VCaP (cell line): Measurements from ENCODE around the gene SERPINB10.
"Not testable (repeated sequence)": the region's sequence is repeated elsewhere in the genome, so short reads cannot be mapped to it uniquely, and the experiment has no call there.

Source experiments
- H3K27ac ChIP-seq: fragments of 450-650 bp; 2 replicates; pipeline ENCODE4 v1.5.1; 2017
- TF ChIP-seq, protein P1 (sequence below): fragments of 450-650 bp; conservative IDR thresholded peaks from 2 replicates; pipeline ENCODE4 v1.5.1; 2017; ENCODE audit warnings: mild to moderate bottlenecking, moderate library complexity

SERPINB10 gene

GRCh38 chr18:63930773-63931354 is 23.1 kb downstream of the SERPINB10 start:
- TF ChIP-seq, protein P1, sequence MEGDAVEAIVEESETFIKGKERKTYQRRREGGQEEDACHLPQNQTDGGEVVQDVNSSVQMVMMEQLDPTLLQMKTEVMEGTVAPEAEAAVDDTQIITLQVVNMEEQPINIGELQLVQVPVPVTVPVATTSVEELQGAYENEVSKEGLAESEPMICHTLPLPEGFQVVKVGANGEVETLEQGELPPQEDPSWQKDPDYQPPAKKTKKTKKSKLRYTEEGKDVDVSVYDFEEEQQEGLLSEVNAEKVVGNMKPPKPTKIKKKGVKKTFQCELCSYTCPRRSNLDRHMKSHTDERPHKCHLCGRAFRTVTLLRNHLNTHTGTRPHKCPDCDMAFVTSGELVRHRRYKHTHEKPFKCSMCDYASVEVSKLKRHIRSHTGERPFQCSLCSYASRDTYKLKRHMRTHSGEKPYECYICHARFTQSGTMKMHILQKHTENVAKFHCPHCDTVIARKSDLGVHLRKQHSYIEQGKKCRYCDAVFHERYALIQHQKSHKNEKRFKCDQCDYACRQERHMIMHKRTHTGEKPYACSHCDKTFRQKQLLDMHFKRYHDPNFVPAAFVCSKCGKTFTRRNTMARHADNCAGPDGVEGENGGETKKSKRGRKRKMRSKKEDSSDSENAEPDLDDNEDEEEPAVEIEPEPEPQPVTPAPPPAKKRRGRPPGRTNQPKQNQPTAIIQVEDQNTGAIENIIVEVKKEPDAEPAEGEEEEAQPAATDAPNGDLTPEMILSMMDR: no peak

DNA sequence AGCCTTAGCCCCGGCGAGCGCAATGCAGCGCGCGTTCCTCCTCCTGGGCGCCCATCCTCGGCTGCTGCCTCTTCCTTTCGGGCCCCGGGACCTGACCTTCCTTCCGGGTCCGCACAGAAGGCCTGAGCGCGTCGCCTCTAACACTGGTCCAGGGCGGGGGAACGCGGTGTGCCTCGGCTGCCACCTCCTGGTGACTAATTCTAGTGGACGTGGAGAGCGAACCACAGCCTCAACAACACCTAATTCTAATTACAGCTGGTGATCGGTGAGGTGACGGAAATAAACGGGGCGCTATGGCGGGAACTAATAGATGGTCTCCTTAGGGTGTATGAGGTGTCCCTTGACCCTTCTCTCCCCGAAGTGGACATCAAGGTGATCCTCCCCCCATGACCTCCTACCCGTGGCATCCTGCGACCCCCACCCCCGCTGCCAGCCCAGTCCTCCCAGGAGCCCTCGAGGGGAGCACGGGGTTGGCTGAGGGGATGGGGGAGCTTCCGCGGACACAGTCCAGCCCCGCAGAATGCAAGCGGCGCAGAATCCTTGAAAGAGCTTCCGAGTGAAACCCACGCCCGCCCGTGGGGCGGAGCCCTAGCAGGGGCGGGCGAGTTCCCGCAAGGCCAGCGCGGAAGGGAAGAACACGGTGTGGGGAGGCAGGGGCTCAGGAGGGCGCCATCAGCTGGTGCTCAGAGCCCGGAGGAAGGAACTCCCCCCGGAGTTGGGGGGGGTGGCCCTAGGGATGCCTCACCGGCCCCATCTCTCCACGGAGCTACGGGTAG is 28.6 kb downstream of the SERPINB10 start:
- no peak overlapping the region for H3K27ac ChIP-seq

More at GRCh38 chr18:63930773-63931354, 23.1 kb downstream of the SERPINB10 start:
- no peak overlapping the region for H3K27ac ChIP-seq

GRCh38 chr18:63936932-63937393 is 29.2 kb downstream of the SERPINB10 start:
- TF ChIP-seq, protein P1: no peak
- H3K27ac ChIP-seq: no peak overlapping the region

More for the DNA sequence above, 28.6 kb downstream of the SERPINB10 start:
- TF ChIP-seq, protein P1: peak; percentile 90

GRCh38 chr18:63940008-63940407 is 32.2 kb downstream of the SERPINB10 start:
- TF ChIP-seq, protein P1: no peak
- H3K27ac ChIP-seq: no peak overlapping the region

DNA sequence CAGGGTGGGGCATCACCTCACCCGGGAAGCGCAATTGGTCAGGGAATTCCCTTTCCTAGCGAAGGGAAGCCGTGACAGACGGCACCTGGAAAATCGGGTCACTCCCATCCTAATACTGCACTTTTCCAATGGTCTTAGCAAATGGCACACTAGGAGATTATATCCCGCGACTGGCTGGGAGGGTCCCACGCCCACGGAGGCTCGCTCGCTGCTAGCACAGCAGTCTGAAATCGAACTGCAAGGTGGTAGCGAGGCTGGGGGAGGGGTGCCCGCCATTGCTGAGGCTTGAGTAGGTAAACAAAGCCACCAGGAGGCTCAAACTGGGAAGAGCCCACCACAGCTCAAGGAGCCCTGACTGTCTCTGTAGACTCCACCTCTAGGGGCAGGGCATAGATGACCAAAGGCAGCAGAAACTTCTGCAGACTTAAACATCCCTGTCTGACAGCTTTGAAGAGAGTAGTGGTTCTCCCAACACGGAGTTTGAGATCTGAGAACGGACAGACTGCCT is 32.8 kb downstream of the SERPINB10 start:
- H3K27ac ChIP-seq: not testable (repeated sequence)

DNA sequence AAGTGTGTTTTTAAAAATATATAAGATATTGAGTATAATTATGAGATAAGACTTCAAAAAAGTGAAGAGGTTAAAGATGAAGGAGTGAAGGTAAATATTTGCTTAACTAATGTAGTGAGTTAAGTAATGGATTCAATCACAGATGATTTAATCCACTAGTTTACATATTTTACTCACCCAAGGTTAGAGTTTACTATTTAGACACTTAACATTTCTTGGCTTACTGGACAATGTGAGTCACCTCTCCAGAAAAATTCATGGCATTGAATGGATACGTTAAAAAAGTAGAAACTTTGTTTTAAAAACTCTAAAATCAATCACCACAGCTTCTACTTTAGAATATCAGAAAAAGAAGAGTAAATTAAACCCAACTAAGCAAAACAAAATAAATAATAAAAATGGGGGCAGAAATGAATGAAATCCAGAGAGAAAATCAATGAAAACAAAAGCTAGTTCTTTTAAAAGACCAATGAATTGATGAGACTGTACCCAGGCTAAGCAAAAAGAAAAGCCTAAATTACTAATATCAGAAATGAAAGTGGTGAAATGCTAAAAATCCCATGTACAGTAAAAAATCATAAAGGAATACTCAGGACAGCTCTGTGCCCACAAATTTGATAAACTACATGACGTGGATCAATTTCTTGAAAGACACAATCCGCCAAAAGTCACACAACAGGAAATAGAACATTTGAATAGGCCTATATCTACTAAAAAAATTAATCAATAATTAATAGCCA is 39.5 kb downstream of the SERPINB10 start:
- TF ChIP-seq, protein P1: no peak
- H3K27ac ChIP-seq: no peak overlapping the region

DNA sequence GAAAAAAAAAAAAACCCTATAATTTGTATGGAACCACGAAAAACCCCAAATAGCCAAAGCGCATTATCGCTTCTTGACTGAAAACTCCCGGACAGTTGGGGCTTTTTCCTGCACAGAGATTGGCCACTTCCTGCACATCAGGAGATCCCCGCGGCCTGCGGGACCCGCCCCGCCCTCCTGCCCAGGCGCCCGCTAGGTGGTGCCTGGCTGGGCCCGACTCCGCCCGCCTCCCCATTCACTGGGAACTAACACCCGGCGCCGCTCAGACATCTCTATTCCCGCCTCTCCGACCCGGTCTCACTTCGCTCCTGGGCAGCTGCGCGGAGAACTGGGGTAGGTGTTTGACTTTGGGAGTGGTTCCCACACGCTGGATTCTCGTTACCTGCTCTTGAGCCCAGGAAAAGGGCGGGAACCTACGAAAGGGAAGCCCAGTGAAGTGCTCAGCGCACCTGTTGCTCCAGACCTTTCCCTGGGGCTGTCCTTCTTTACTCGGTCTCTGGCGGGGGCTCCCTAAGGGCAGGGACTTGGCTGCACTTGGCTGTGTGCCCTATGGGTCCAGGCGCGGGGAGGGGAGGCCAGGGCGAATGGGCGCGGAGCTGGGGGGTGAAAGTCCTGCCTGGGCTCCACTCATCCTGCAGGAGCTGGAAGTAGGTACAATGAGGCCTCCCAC is 41.4 kb downstream of the SERPINB10 start, which contains the start of gene HMSD:
Gene HMSD (plus strand): TSS at position 234 of the 670 bp plus-strand sequence. CDS start 4,155 bp downstream, outside the sequence.
- H3K27ac ChIP-seq: no peak within 1 kb of the TSS
- TF ChIP-seq, protein P1: no peak
